HL-60 (cell line): Measurements from ENCODE around the gene LAMA3.

Experiments used
- DNase-seq, 2 experiments: peaks; one replicate each; pipeline ENCODE4 v3.0.0-alpha.2; 2010 to 2020; ENCODE audit warnings: low read depth in 1 of 2, low spot score in 1 of 2
- H3K27ac ChIP-seq: fragments of 250-450 bp; sonication (Bioruptor Pico); replicated peaks from 2 replicates; pipeline ENCODE4 v1.5.1; 2020; ENCODE audit warnings: mild to moderate bottlenecking, moderate library complexity
- H3K27me3 ChIP-seq: fragments of 250-450 bp; sonication (Bioruptor Pico); 2 replicates; pipeline ENCODE4 v1.5.1; 2021; ENCODE audit warnings: mild to moderate bottlenecking, moderate library complexity; ENCODE audit not compliant: insufficient read depth, poor library complexity, severe bottlenecking
- H3K4me3 ChIP-seq: replicated peaks from 2 replicates; pipeline ENCODE4 v1.5.1; 2011; ENCODE audit warnings: mild to moderate bottlenecking, control low read depth, low read length; ENCODE audit not compliant: insufficient read depth
- GABPA ChIP-seq: IDR thresholded peaks from 2 replicates; pipeline ENCODE4 v1.6.1; 2012; ENCODE audit warnings: low read depth
- POLR2AphosphoS5 ChIP-seq: IDR thresholded peaks from 2 replicates; pipeline ENCODE4 v1.6.1; 2012; ENCODE audit warnings: low read depth
- SPI1 ChIP-seq: IDR thresholded peaks from 2 replicates; pipeline ENCODE4 v1.6.1; 2012; ENCODE audit warnings: low read depth, mild to moderate bottlenecking, borderline replicate concordance
- TF ChIP-seq, protein P1 (sequence below): IDR thresholded peaks from 2 replicates; pipeline ENCODE4 v1.6.1; 2012; ENCODE audit warnings: low read depth; ENCODE audit not compliant: insufficient replicate concordance
- TF ChIP-seq, protein P2 (sequence below): IDR thresholded peaks from one replicate; pipeline ENCODE4 v1.5.1; 2011; ENCODE audit warnings: low read length, control low read depth, inconsistent platforms; ENCODE audit not compliant: insufficient read depth

The LAMA3 gene

DNA sequence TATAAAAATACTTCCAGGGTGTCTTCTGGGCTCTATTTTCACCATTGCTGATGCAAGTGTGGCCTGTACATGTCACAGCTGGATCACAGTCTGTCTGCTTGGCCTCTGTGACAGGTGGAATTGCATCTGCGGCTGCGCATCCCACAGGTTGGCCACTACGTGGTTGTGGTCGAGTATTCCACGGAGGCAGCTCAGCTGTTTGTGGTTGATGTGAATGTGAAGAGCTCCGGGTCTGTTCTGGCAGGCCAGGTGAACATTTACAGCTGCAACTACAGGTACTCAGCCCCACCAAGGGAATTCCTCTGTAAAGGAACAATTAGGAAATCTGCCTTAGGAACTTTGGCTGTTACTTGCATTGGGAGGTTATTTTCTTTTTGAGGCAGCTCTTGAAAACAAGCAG lies 144.5 kb downstream of the LAMA3 start:
- Histone ChIP-seq H3K27me3 (no peaks in the 10 kb centered on the region), H3K27ac (no peak overlapping the region), H3K4me3 (no peak overlapping the region)
- TF ChIP-seq, protein P1, sequence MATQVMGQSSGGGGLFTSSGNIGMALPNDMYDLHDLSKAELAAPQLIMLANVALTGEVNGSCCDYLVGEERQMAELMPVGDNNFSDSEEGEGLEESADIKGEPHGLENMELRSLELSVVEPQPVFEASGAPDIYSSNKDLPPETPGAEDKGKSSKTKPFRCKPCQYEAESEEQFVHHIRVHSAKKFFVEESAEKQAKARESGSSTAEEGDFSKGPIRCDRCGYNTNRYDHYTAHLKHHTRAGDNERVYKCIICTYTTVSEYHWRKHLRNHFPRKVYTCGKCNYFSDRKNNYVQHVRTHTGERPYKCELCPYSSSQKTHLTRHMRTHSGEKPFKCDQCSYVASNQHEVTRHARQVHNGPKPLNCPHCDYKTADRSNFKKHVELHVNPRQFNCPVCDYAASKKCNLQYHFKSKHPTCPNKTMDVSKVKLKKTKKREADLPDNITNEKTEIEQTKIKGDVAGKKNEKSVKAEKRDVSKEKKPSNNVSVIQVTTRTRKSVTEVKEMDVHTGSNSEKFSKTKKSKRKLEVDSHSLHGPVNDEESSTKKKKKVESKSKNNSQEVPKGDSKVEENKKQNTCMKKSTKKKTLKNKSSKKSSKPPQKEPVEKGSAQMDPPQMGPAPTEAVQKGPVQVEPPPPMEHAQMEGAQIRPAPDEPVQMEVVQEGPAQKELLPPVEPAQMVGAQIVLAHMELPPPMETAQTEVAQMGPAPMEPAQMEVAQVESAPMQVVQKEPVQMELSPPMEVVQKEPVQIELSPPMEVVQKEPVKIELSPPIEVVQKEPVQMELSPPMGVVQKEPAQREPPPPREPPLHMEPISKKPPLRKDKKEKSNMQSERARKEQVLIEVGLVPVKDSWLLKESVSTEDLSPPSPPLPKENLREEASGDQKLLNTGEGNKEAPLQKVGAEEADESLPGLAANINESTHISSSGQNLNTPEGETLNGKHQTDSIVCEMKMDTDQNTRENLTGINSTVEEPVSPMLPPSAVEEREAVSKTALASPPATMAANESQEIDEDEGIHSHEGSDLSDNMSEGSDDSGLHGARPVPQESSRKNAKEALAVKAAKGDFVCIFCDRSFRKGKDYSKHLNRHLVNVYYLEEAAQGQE = no peak
- TF ChIP-seq, protein P2, sequence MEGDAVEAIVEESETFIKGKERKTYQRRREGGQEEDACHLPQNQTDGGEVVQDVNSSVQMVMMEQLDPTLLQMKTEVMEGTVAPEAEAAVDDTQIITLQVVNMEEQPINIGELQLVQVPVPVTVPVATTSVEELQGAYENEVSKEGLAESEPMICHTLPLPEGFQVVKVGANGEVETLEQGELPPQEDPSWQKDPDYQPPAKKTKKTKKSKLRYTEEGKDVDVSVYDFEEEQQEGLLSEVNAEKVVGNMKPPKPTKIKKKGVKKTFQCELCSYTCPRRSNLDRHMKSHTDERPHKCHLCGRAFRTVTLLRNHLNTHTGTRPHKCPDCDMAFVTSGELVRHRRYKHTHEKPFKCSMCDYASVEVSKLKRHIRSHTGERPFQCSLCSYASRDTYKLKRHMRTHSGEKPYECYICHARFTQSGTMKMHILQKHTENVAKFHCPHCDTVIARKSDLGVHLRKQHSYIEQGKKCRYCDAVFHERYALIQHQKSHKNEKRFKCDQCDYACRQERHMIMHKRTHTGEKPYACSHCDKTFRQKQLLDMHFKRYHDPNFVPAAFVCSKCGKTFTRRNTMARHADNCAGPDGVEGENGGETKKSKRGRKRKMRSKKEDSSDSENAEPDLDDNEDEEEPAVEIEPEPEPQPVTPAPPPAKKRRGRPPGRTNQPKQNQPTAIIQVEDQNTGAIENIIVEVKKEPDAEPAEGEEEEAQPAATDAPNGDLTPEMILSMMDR = no peak
- DNase-seq = no peak

DNA sequence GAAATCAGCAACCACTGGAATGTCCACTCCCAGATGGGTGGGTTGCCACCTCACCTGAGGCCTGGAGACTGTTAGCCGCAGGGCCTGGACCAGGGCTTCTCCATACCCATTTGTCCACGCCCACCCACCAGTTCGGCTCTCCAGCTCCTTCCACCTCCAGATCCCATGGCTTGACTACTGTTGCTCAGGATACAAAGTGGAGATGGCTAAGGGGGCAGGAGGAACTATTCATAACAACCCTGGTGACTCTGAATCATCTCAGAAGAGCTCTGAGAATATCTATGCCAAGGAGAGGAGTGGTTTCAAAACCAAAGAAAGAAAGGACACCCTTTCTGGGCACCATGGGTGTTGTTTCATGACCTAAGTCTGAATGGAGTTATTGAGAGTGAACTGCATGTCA lies 145.8 kb downstream of the LAMA3 start:
- Histone ChIP-seq H3K27me3 (no peaks in the 10 kb centered on the region), H3K27ac (no peak overlapping the region), H3K4me3 (no peak overlapping the region)
- no peak for DNase-seq
- TF ChIP-seq, protein P1 = no peak
- TF ChIP-seq SPI1 = no peak
- TF ChIP-seq, protein P2 = no peak
- no peak for TF ChIP-seq GABPA
- TF ChIP-seq POLR2AphosphoS5 = no peak

DNA sequence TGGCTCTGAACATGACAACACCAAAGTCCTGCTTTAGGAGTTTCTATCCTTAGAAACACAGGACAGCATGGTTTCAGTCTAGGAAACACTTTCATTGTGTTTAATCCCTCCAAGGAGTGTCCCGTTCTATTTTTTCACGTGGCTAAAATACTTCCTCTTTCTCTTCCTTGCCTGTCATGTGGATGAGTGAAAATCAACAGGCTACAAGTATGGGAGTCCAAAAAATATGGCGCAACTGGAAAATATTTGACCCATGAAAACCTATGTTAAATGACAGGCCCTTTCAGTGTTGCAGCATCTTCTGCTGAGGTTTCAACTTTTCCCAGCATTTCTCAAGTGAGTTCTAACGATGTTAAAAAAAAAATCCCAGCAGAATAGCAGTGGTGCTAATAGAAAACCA lies 146.3 kb downstream of the LAMA3 start:
- Histone ChIP-seq H3K27ac (no peak overlapping the region), H3K4me3 (no peak overlapping the region), H3K27me3 (no peaks in the 10 kb centered on the region)
- peak; percentile 32 to 56 for DNase-seq
- TF ChIP-seq SPI1 (no peak), GABPA (no peak), POLR2AphosphoS5 (no peak)
- TF ChIP-seq, protein P1 = no peak
- TF ChIP-seq, protein P2 = no peak
